Measurements from ENCODE around the gene COL20A1. TPM values are rescaled to one million over a fixed set of nuclear protein-coding genes. Genes with fewer than 3 reads are reported as not detected.

COL20A1 gene
- total and polyA plus RNA-seq, 2 donors (not counting 1 experiment from before 2014, with no cell fraction given): not detected

DNA sequence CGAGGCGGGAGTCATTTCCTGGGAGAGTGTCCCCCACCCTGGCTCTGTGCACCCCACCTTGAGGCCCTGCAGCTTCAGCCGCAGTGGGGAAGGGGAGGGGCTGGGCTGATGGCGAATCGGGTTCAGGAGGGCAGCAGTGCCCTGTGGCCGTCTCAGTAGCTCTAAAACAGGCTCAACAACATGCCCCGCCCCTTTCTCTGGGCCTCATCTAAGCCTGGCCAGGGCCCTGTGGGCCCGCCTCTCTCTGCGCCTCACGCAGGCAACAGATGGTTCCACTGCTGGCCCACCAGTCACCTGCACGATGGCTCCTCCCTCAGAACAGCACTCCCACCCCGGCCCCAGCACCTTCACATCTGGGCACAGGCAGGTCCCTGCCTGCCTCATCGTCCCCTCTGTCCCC lies 38.0 kb downstream of the COL20A1 start:
- Histone ChIP-seq H3K36me3 (replicated peaks in 1 of 2; ENCODE audit: control extremely low read depth in 1 of 2, control insufficient read depth in 1 of 2, extremely low read depth in 1 of 2, insufficient read depth in 2 of 2, low read length in 1 of 2) (no peaks in the 10 kb centered on the region), H3K27me3 (replicated peaks in 1 of 4; ENCODE audit: control extremely low read depth in 1 of 4, control insufficient read depth in 3 of 4, insufficient read depth in 4 of 4, low read length in 3 of 4) (peaks cover 0 to 2% (median 0%) of the 10 kb centered on the region in 4 experiments), H3K79me2 (ENCODE audit: control insufficient read depth, insufficient read depth, low read length) (no peaks in the 10 kb centered on the region), H3K4me2 (replicated peaks; ENCODE audit: low read depth, low read length, poor library complexity, severe bottlenecking) (no peak overlapping the region), H3K27ac (ENCODE audit: low read length in 2 of 2) (no peak overlapping the region), H4K20me1 (ENCODE audit: control insufficient read depth, insufficient read depth, low read length, poor library complexity, severe bottlenecking) (no peaks in the 10 kb centered on the region), H3K9me3 (ENCODE audit: control extremely low read depth in 1 of 3, control insufficient read depth in 2 of 3, insufficient read depth in 1 of 3, low read length in 2 of 3) (peaks cover 0 to 65% (median 10%) of the 10 kb centered on the region in 3 donors), H3K4me3 (ENCODE audit: control extremely low read depth in 1 of 5, extremely low read depth in 1 of 5, insufficient read depth in 1 of 5, low read depth in 2 of 5, low read length in 4 of 5) (no peak overlapping the region), H3K9ac (ENCODE audit: low read length) (no peak overlapping the region), H2AFZ (ENCODE audit: insufficient read depth, low read depth, low read length, poor library complexity, severe bottlenecking) (no peak overlapping the region), H3K4me1 (ENCODE audit: control insufficient read depth in 2 of 2, insufficient read depth in 2 of 2, low read length in 2 of 2) (peaks cover 9 to 11% of the 10 kb centered on the region in 2 donors)
- no peak overlapping the region for H3K4me3 Mint-ChIP-seq
- H3K4me1 Mint-ChIP-seq: peaks cover 5% of the 10 kb centered on the region
- DNase-seq (no peak), ATAC-seq (ENCODE audit: low read depth) (no peak)
- peaks cover 8% of the 10 kb centered on the region for H3K9me3 Mint-ChIP-seq (ENCODE audit: insufficient read depth)
- ChIA-PET CTCF (no interaction called here), POLR2A (no interaction called here)
- H3K27me3 Mint-ChIP-seq: peaks cover 12% of the 10 kb centered on the region
- WGBS (ENCODE audit: insufficient coverage): 80% methylated on average over 13 of the region's 13 CpGs
- TF ChIP-seq EZH2 (IDR thresholded peaks at IDR 0.05; ENCODE audit: borderline replicate concordance, insufficient read depth, low read depth, low read length, poor library complexity, severe bottlenecking): no peak
- TF ChIP-seq, protein P1, sequence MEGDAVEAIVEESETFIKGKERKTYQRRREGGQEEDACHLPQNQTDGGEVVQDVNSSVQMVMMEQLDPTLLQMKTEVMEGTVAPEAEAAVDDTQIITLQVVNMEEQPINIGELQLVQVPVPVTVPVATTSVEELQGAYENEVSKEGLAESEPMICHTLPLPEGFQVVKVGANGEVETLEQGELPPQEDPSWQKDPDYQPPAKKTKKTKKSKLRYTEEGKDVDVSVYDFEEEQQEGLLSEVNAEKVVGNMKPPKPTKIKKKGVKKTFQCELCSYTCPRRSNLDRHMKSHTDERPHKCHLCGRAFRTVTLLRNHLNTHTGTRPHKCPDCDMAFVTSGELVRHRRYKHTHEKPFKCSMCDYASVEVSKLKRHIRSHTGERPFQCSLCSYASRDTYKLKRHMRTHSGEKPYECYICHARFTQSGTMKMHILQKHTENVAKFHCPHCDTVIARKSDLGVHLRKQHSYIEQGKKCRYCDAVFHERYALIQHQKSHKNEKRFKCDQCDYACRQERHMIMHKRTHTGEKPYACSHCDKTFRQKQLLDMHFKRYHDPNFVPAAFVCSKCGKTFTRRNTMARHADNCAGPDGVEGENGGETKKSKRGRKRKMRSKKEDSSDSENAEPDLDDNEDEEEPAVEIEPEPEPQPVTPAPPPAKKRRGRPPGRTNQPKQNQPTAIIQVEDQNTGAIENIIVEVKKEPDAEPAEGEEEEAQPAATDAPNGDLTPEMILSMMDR (IDR thresholded peaks at IDR 0.05): no peak
- intact Hi-C loops (cut with micrococcal nuclease): no loop called here
- no peak overlapping the region for H3K27ac Mint-ChIP-seq

GRCh38 chr20:63331741-63332400 lies 38.9 kb downstream of the COL20A1 start:
- ATAC-seq (ENCODE audit: low read depth) (no peak), DNase-seq (no peak)
- TF ChIP-seq, protein P1 (IDR thresholded peaks at IDR 0.05): no peak
- TF ChIP-seq EZH2 (IDR thresholded peaks at IDR 0.05; ENCODE audit: borderline replicate concordance, insufficient read depth, low read depth, low read length, poor library complexity, severe bottlenecking): no peak
- Mint-ChIP-seq H3K9me3 (ENCODE audit: insufficient read depth) (peaks cover 8% of the 10 kb centered on the region), H3K4me1 (peaks cover 4% of the 10 kb centered on the region), H3K27me3 (peaks cover 12% of the 10 kb centered on the region), H3K4me3 (no peak overlapping the region), H3K27ac (no peak overlapping the region)
- ChIA-PET POLR2A (no interaction called here), CTCF (no interaction called here)
- Histone ChIP-seq H3K79me2 (ENCODE audit: control insufficient read depth, insufficient read depth, low read length) (no peaks in the 10 kb centered on the region), H3K9me3 (ENCODE audit: control extremely low read depth in 1 of 3, control insufficient read depth in 2 of 3, insufficient read depth in 1 of 3, low read length in 2 of 3) (peaks cover 0 to 55% (median 2%) of the 10 kb centered on the region in 3 donors), H2AFZ (ENCODE audit: insufficient read depth, low read depth, low read length, poor library complexity, severe bottlenecking) (no peak overlapping the region), H4K20me1 (ENCODE audit: control insufficient read depth, insufficient read depth, low read length, poor library complexity, severe bottlenecking) (no peaks in the 10 kb centered on the region), H3K4me3 (ENCODE audit: control extremely low read depth in 1 of 5, extremely low read depth in 1 of 5, insufficient read depth in 1 of 5, low read depth in 2 of 5, low read length in 4 of 5) (no peak overlapping the region), H3K36me3 (replicated peaks in 1 of 2; ENCODE audit: control extremely low read depth in 1 of 2, control insufficient read depth in 1 of 2, extremely low read depth in 1 of 2, insufficient read depth in 2 of 2, low read length in 1 of 2) (no peaks in the 10 kb centered on the region), H3K27ac (ENCODE audit: low read length in 2 of 2) (no peak overlapping the region), H3K4me1 (ENCODE audit: control insufficient read depth in 2 of 2, insufficient read depth in 2 of 2, low read length in 2 of 2) (peaks cover 0 to 2% of the 10 kb centered on the region in 2 donors), H3K9ac (ENCODE audit: low read length) (no peak overlapping the region), H3K4me2 (replicated peaks; ENCODE audit: low read depth, low read length, poor library complexity, severe bottlenecking) (no peak overlapping the region), H3K27me3 (replicated peaks in 1 of 4; ENCODE audit: control extremely low read depth in 1 of 4, control insufficient read depth in 3 of 4, insufficient read depth in 4 of 4, low read length in 3 of 4) (peaks cover 0 to 2% (median 0%) of the 10 kb centered on the region in 4 experiments)
- intact Hi-C loops (cut with micrococcal nuclease): no loop called here
- WGBS (ENCODE audit: insufficient coverage): 100% methylated on average over 6 of the region's 8 CpGs

Data from B cell (primary cell).